MCF 10A (cell line): ENCODE measurements around the gene TRABD. TPM values are rescaled to one million over a fixed set of nuclear protein-coding genes. Genes with fewer than 3 reads are reported as not detected.

ENCODE experiments used
- BruUV-seq: library from RNA; stranded (reverse); fragments of 400-500 nt; replicated peaks from 2 replicates; lab custom pipeline; 2021; lab: Mats Ljungman, UMichigan
- CTCF ChIA-PET: fragments of 300-600 bp; sonication (Branson Sonifier 250); formaldehyde crosslinking; extraction: SDS; loops from one replicate; lab custom pipeline; 2021; ENCODE audit warnings: antibody characterized with exemption, inconsistent platforms; lab: Yijun Ruan, JAX
- POLR2A ChIA-PET: fragments of 300-600, 350-650 bp; sonication (Branson Sonifier 250); formaldehyde crosslinking; extraction: SDS; loops from one replicate; lab custom pipeline; 2020; ENCODE audit warnings: antibody characterized with exemption, inconsistent platforms; lab: Yijun Ruan, JAX
- DNase-seq: peaks from one replicate; pipeline ENCODE4 v3.0.0-alpha.2; 2018; ENCODE audit not compliant: unreplicated experiment
- H3K27ac Mint-ChIP-seq: one replicate; pipeline ENCODE4 v1.8.0; 2022; ENCODE audit warnings: mild to moderate bottlenecking, low read depth, mixed read lengths; ENCODE audit not compliant: unreplicated experiment
- H3K27me3 Mint-ChIP-seq: one replicate; pipeline ENCODE4 v1.8.0; 2022; ENCODE audit warnings: mixed read lengths; ENCODE audit not compliant: insufficient read depth, unreplicated experiment
- H3K36me3 Mint-ChIP-seq: one replicate; pipeline ENCODE4 v1.8.0; 2022; ENCODE audit warnings: mild to moderate bottlenecking, moderate library complexity, mixed read lengths; ENCODE audit not compliant: insufficient read depth, unreplicated experiment
- H3K4me1 Mint-ChIP-seq: one replicate; pipeline ENCODE4 v1.8.0; 2022; ENCODE audit warnings: mixed read lengths; ENCODE audit not compliant: insufficient read depth, unreplicated experiment
- H3K4me3 Mint-ChIP-seq: one replicate; pipeline ENCODE4 v1.8.0; 2022; ENCODE audit warnings: mild to moderate bottlenecking, moderate library complexity, mixed read lengths; ENCODE audit not compliant: unreplicated experiment
- H3K9me3 Mint-ChIP-seq: one replicate; pipeline ENCODE4 v1.8.0; 2022; ENCODE audit warnings: mixed read lengths; ENCODE audit not compliant: unreplicated experiment
- CTCF ChIP-seq: fragments of 200-600 bp; IDR thresholded peaks from one replicate; pipeline ENCODE4 v1.8.0; 2022; ENCODE audit warnings: antibody characterized with exemption, mild to moderate bottlenecking; ENCODE audit not compliant: unreplicated experiment
- intact Hi-C: fragments of 100-400 bp; cut with micrococcal nuclease; formaldehyde crosslinking; loops from 2 replicates; pipeline ENCODE4 v1.14.1; 2022
- total RNA-seq: library from RNA; stranded (reverse); gene quantifications from 2 replicates; pipeline ENCODE4 v1.2.3, GENCODE V29; 2022

The TRABD gene
- total RNA-seq, 1 experiment from 2014 or later, result 63.8 TPM

GRCh38 chr22:50193621-50194020, 7.9 kb downstream of the TRABD start:
- Mint-ChIP-seq H3K36me3 (peaks cover 39% of the 10 kb centered on the region), H3K9me3 (no peaks in the 10 kb centered on the region), H3K4me1 (peaks cover 5% of the 10 kb centered on the region), H3K4me3 (no peak overlapping the region), H3K27ac (no peak overlapping the region), H3K27me3 (no peaks in the 10 kb centered on the region)
- intact Hi-C loops, result no loop called here
- ChIA-PET CTCF (interaction anchor here (1.3 kb wide), 1 partner anchor 45 kb away, joined by 3 read pairs; no protein-coding TSS in a partner anchor), POLR2A (interaction anchor here (1.6 kb wide), 1 partner anchor 15 kb away, joined by 7 read pairs; no protein-coding TSS in a partner anchor)
- TF ChIP-seq CTCF, result no peak
- DNase-seq, result no peak
- BruUV-seq, result no TSS peak

- no TSS peak for BruUV-seq
- H3K27me3 Mint-ChIP-seq, result no peaks in the 10 kb centered on the region
- H3K27ac Mint-ChIP-seq, result no peak overlapping the region
- no peaks in the 10 kb centered on the region for H3K9me3 Mint-ChIP-seq
- no peak for DNase-seq
- ChIA-PET CTCF (interaction anchor here (0.6 to 1.3 kb wide), 3 partner anchors 10 to 45 kb away, joined by 3 to 4 read pairs (median 3); no protein-coding TSS in a partner anchor), POLR2A (interaction anchor here (1.6 kb wide), 1 partner anchor 14 kb away, joined by 7 read pairs; no protein-coding TSS in a partner anchor)
- H3K4me1 Mint-ChIP-seq, result peaks cover 5% of the 10 kb centered on the region
- H3K36me3 Mint-ChIP-seq, result peaks cover 40% of the 10 kb centered on the region
- TF ChIP-seq CTCF, result no peak
- no peak overlapping the region for H3K4me3 Mint-ChIP-seq
- intact Hi-C loops, result no loop called here
These were observed 8.5 kb downstream of the TRABD start for GRCh38 chr22:50194037-50194805.

- Mint-ChIP-seq H3K9me3 (no peaks in the 10 kb centered on the region), H3K27me3 (no peaks in the 10 kb centered on the region), H3K36me3 (peaks cover 37% of the 10 kb centered on the region), H3K4me3 (no peak overlapping the region), H3K4me1 (peaks cover 3% of the 10 kb centered on the region), H3K27ac (no peak overlapping the region)
- intact Hi-C loops, result no loop called here
- no TSS peak for BruUV-seq
- no peak for TF ChIP-seq CTCF
- POLR2A ChIA-PET, result no interaction called here
- CTCF ChIA-PET, result no interaction called here
- DNase-seq, result no peak
These were observed 10.5 kb downstream of the TRABD start for GRCh38 chr22:50196256-50196655.

GRCh38 chr22:50197000-50197800, 11.5 kb downstream of the TRABD start:
- POLR2A ChIA-PET, result no interaction called here
- intact Hi-C loops, result no loop called here
- TF ChIP-seq CTCF, result no peak
- Mint-ChIP-seq H3K4me3 (no peak overlapping the region), H3K4me1 (no peaks in the 10 kb centered on the region), H3K27ac (no peak overlapping the region), H3K27me3 (no peaks in the 10 kb centered on the region), H3K36me3 (peaks cover 36% of the 10 kb centered on the region), H3K9me3 (no peaks in the 10 kb centered on the region)
- BruUV-seq, result no TSS peak
- no peak for DNase-seq
- CTCF ChIA-PET, result no interaction called here
